Fibroblast of mammary gland (primary cell): ENCODE data around the gene KCND3.

Source experiments
- DNase-seq: peaks from one replicate; pipeline ENCODE4 v3.0.0-alpha.2; 2010; ENCODE audit warnings: low read depth
- H3K4me3 ChIP-seq: 2 replicates; pipeline ENCODE4 v1.5.1; 2011; ENCODE audit warnings: low read depth, mild to moderate bottlenecking, low read length, moderate library complexity; ENCODE audit not compliant: control insufficient read depth
- CTCF ChIP-seq: conservative IDR thresholded peaks from 2 replicates; pipeline ENCODE4 v1.5.1; 2011; ENCODE audit warnings: low read depth, low read length, inconsistent platforms; ENCODE audit not compliant: control insufficient read depth, insufficient read depth

Gene KCND3

GRCh38 chr1:111920221-111921024, 69.0 kb downstream of the KCND3 start:
- DNase-seq = no peak
- H3K4me3 ChIP-seq = no peak overlapping the region
- TF ChIP-seq CTCF = no peak

- H3K4me3 ChIP-seq = no peak overlapping the region
- no peak for TF ChIP-seq CTCF
- no peak for DNase-seq
These were observed 77.5 kb downstream of the KCND3 start for GRCh38 chr1:111911776-111912515.

- H3K4me3 ChIP-seq = no peak overlapping the region
- TF ChIP-seq CTCF = no peak
- DNase-seq = no peak
These were observed 78.4 kb downstream of the KCND3 start for GRCh38 chr1:111911061-111911460.

GRCh38 chr1:111909030-111909429, 80.4 kb downstream of the KCND3 start:
- no peak overlapping the region for H3K4me3 ChIP-seq
- no peak for TF ChIP-seq CTCF
- no peak for DNase-seq

GRCh38 chr1:111908011-111908621, 81.4 kb downstream of the KCND3 start:
- H3K4me3 ChIP-seq = no peak overlapping the region
- no peak for DNase-seq
- TF ChIP-seq CTCF = no peak

GRCh38 chr1:111907321-111907720, 82.1 kb downstream of the KCND3 start:
- H3K4me3 ChIP-seq = no peak overlapping the region
- no peak for TF ChIP-seq CTCF
- no peak for DNase-seq
